ENCODE results near the gene TNS1. TPM values are rescaled to one million over a fixed set of nuclear protein-coding genes. Genes with fewer than 3 reads are reported as not detected.
A peak's percentile ranks its signal among the peaks of the same experiment; 100 is the strongest.

TNS1 gene
- total and polyA plus RNA-seq, 4 donors = 67.0 to 377 (median 208) TPM

- peaks cover 0 to 3% (median 0%) of the 10 kb centered on the region in 4 donors for H3K36me3 ChIP-seq (ENCODE audit: control insufficient read depth in 4 of 4, insufficient read depth in 4 of 4, low read length in 4 of 4)
- H3K4me3 ChIP-seq = no peak overlapping the region
- peak; percentile 82 to 91 (median 90) for DNase-seq
These were observed 246.3 kb downstream of the TNS1 start for GRCh38 chr2:217756375-217757107.

GRCh38 chr2:217755027-217755745, 247.6 kb downstream of the TNS1 start:
- ATAC-seq (ENCODE audit: insufficient read depth, low FRiP score) (no peak), DNase-seq (no peak)
- Histone ChIP-seq H3K9ac (ENCODE audit: insufficient read depth in 1 of 2, low read length in 2 of 2) (no peak overlapping the region), H3K27me3 (ENCODE audit: control insufficient read depth in 3 of 3, insufficient read depth in 3 of 3, low read length in 2 of 3) (no peaks in the 10 kb centered on the region), H3K9me3 (ENCODE audit: control insufficient read depth in 4 of 4, insufficient read depth in 3 of 4, low read length in 3 of 4) (no peaks in the 10 kb centered on the region), H3K4me1 (ENCODE audit: control insufficient read depth in 5 of 5, insufficient read depth in 5 of 5, low read length in 5 of 5) (peaks cover 0 to 11% (median 4%) of the 10 kb centered on the region in 5 donors), H3K27ac (ENCODE audit: low read depth in 1 of 2, low read length in 1 of 2) (no peak overlapping the region), H3K36me3 (ENCODE audit: control insufficient read depth in 4 of 4, insufficient read depth in 4 of 4, low read length in 4 of 4) (peaks cover 0 to 3% (median 0%) of the 10 kb centered on the region in 4 donors), H3K4me3 (no peak overlapping the region)
- WGBS, 2 donors = 53 to 58% methylated on average over 5 of the region's 5 CpGs
- TF ChIP-seq CTCF (IDR thresholded peaks at IDR 0.05; ENCODE audit: control extremely low read depth, extremely low read depth) = no peak

More at GRCh38 chr2:217756375-217757107, 246.3 kb downstream of the TNS1 start:
- Histone ChIP-seq H3K4me1 (ENCODE audit: control insufficient read depth in 5 of 5, insufficient read depth in 5 of 5, low read length in 5 of 5) (peaks cover 0 to 11% (median 4%) of the 10 kb centered on the region in 5 donors), H3K27me3 (ENCODE audit: control insufficient read depth in 3 of 3, insufficient read depth in 3 of 3, low read length in 2 of 3) (no peaks in the 10 kb centered on the region), H3K27ac (ENCODE audit: low read depth in 1 of 2, low read length in 1 of 2) (peak overlapping the region in 1 of 2 donors; percentile 9), H3K9me3 (ENCODE audit: control insufficient read depth in 4 of 4, insufficient read depth in 3 of 4, low read length in 3 of 4) (peaks cover 0 to 2% (median 0%) of the 10 kb centered on the region in 4 donors), H3K9ac (ENCODE audit: insufficient read depth in 1 of 2, low read length in 2 of 2) (no peak overlapping the region)
- peak; percentile 55 for TF ChIP-seq CTCF (IDR thresholded peaks at IDR 0.05; ENCODE audit: control extremely low read depth, extremely low read depth)
- peak; percentile 71 for ATAC-seq (ENCODE audit: insufficient read depth, low FRiP score)
- WGBS, 2 donors = 13 to 19% methylated on average over 34 of the region's 34 CpGs

- no peaks in the 10 kb centered on the region for H3K9me3 ChIP-seq (ENCODE audit: control insufficient read depth in 4 of 4, insufficient read depth in 3 of 4, low read length in 3 of 4)
- H3K27me3 ChIP-seq (ENCODE audit: control insufficient read depth in 3 of 3, insufficient read depth in 3 of 3, low read length in 2 of 3) = no peaks in the 10 kb centered on the region
- H3K4me3 ChIP-seq = no peak overlapping the region
- no peak for ATAC-seq (ENCODE audit: insufficient read depth, low FRiP score)
- H3K36me3 ChIP-seq (ENCODE audit: control insufficient read depth in 4 of 4, insufficient read depth in 4 of 4, low read length in 4 of 4) = no peaks in the 10 kb centered on the region
- TF ChIP-seq CTCF (IDR thresholded peaks at IDR 0.05; ENCODE audit: control extremely low read depth, extremely low read depth) = no peak
- peaks cover 0 to 11% (median 4%) of the 10 kb centered on the region in 5 donors for H3K4me1 ChIP-seq (ENCODE audit: control insufficient read depth in 5 of 5, insufficient read depth in 5 of 5, low read length in 5 of 5)
- WGBS, 2 donors = 80 to 83% methylated on average over 9 of the region's 9 CpGs
- no peak overlapping the region for H3K27ac ChIP-seq (ENCODE audit: low read depth in 1 of 2, low read length in 1 of 2)
- DNase-seq = peak in 2 of 3 donors; percentile 50 to 57
- H3K9ac ChIP-seq (ENCODE audit: insufficient read depth in 1 of 2, low read length in 2 of 2) = no peak overlapping the region
These were observed 249.2 kb downstream of the TNS1 start for GRCh38 chr2:217753460-217754200.
